GM19468 (cell line): ENCODE data around the gene ABHD16A.

Source experiments
- ATAC-seq: cut with Tn5 transposase; IDR thresholded peaks from one replicate; pipeline ENCODE4 v1.9.1; 2021; ENCODE audit warnings: mild to moderate bottlenecking, moderate library complexity, moderate number of reproducible peaks; ENCODE audit not compliant: unreplicated experiment; ENCODE audit errors: extremely low read depth

The ABHD16A gene

GRCh38 chr6:31702819-31703716 is at the start of gene ABHD16A:
ABHD16A (minus strand) TSS chr6:31703324; CDS start chr6:31703281, 43 bp downstream.
- peak; percentile 42 for ATAC-seq

- ATAC-seq, result no peak
Observed at GRCh38 chr6:31752739-31753319, 49.7 kb upstream of the ABHD16A start.

GRCh38 chr6:31750411-31751022 is 47.4 kb upstream of the ABHD16A start:
- no peak for ATAC-seq

- no peak for ATAC-seq
Observed at GRCh38 chr6:31749301-31750036, 46.3 kb upstream of the ABHD16A start.

- ATAC-seq, result no peak
Observed at GRCh38 chr6:31744422-31744821, 41.3 kb upstream of the ABHD16A start.

GRCh38 chr6:31742894-31743293 is 39.8 kb upstream of the ABHD16A start:
- ATAC-seq, result no peak

- ATAC-seq, result no peak
Observed at GRCh38 chr6:31741815-31742214, 38.7 kb upstream of the ABHD16A start.

GRCh38 chr6:31740397-31741223 is 37.5 kb upstream of the ABHD16A start:
- ATAC-seq, result no peak

- peak; percentile 55 for ATAC-seq
Observed at GRCh38 chr6:31739639-31740396, 36.7 kb upstream of the ABHD16A start, which contains the start of gene MSH5. MSH5 (plus strand) TSS chr6:31740005; CDS start chr6:31740467, 462 bp downstream.

- ATAC-seq, result peak; percentile 14
Observed at GRCh38 chr6:31737991-31738979, 35.2 kb upstream of the ABHD16A start.

GRCh38 chr6:31737315-31737990 is 34.3 kb upstream of the ABHD16A start:
- ATAC-seq, result no peak

- no peak for ATAC-seq
Observed at GRCh38 chr6:31736768-31737314, 33.7 kb upstream of the ABHD16A start.

GRCh38 chr6:31736021-31736767 is 33.1 kb upstream of the ABHD16A start, which contains the start of gene CLIC1:
CLIC1 (minus strand) TSS chr6:31736530; CDS start chr6:31736300, 230 bp downstream.
- peak; percentile 2 for ATAC-seq

GRCh38 chr6:31734821-31735406 is 31.8 kb upstream of the ABHD16A start:
- ATAC-seq, result no peak

- no peak for ATAC-seq
Observed at GRCh38 chr6:31734247-31734820, 31.2 kb upstream of the ABHD16A start.
